Activated CD4-positive, alpha-beta T cell treated with anti-CD3 and anti-CD28 coated beads, Interleukin-2, amount 10 ng/mL, durations not matched to agents 24 days and 14 days (primary cell): ENCODE data around the gene CAPNS2. TPM values are rescaled to one million over a fixed set of nuclear protein-coding genes. Genes with fewer than 3 reads are reported as not detected.

Experiments
- DNase-seq: peaks from one replicate; pipeline ENCODE4 v3.0.0; 2022
- H3K27ac Mint-ChIP-seq: one replicate; pipeline ENCODE4 v1.8.0; 2022; ENCODE audit warnings: mild to moderate bottlenecking, mixed read lengths
- H3K27me3 Mint-ChIP-seq: one replicate; pipeline ENCODE4 v1.8.0; 2022; ENCODE audit warnings: mixed read lengths
- H3K36me3 Mint-ChIP-seq: one replicate; pipeline ENCODE4 v1.8.0; 2022; ENCODE audit warnings: low read depth, mild to moderate bottlenecking, mixed read lengths
- H3K4me1 Mint-ChIP-seq: one replicate; pipeline ENCODE4 v1.8.0; 2021; ENCODE audit warnings: mixed read lengths
- H3K4me3 Mint-ChIP-seq: one replicate; pipeline ENCODE4 v1.8.0; 2022; ENCODE audit warnings: mild to moderate bottlenecking, moderate library complexity, mixed read lengths
- H3K9me3 Mint-ChIP-seq: one replicate; pipeline ENCODE4 v1.8.0; 2021; ENCODE audit warnings: mixed read lengths
- intact Hi-C: fragments of 100-400 bp; cut with micrococcal nuclease; formaldehyde crosslinking; loops from one replicate; pipeline ENCODE4 v1.15.1; 2023
- total RNA-seq: library from RNA; stranded (reverse); gene quantifications from 2 replicates; pipeline ENCODE4 v1.2.3, GENCODE V29; 2022

Gene CAPNS2
- total RNA-seq, result not detected in 2 replicates

- Mint-ChIP-seq H3K9me3 (no peaks in the 10 kb centered on the region), H3K27ac (no peak within 1 kb of the TSS), H3K36me3 (no peaks in the 10 kb centered on the region), H3K4me1 (no peaks in the 10 kb centered on the region), H3K27me3 (no peaks in the 10 kb centered on the region), H3K4me3 (no peak within 1 kb of the TSS)
- no peak for DNase-seq
- intact Hi-C loops, result no loop called here
These were observed at the start of gene CAPNS2 for GRCh38 chr16:55566432-55567175. TSS of gene CAPNS2 (plus strand) at chr16:55566684. CDS start at chr16:55566757, 73 bp downstream.

GRCh38 chr16:55521792-55522191, 44.7 kb upstream of the CAPNS2 start:
- Mint-ChIP-seq H3K27ac (no peak overlapping the region), H3K4me3 (no peak overlapping the region), H3K27me3 (no peaks in the 10 kb centered on the region), H3K4me1 (no peaks in the 10 kb centered on the region), H3K36me3 (no peaks in the 10 kb centered on the region), H3K9me3 (peaks cover 8% of the 10 kb centered on the region)
- DNase-seq, result no peak
- intact Hi-C loops, result no loop called here

GRCh38 chr16:55526441-55526840, 40.0 kb upstream of the CAPNS2 start:
- Mint-ChIP-seq H3K4me1 (no peaks in the 10 kb centered on the region), H3K27me3 (peaks cover 3% of the 10 kb centered on the region), H3K36me3 (no peaks in the 10 kb centered on the region), H3K4me3 (no peak overlapping the region), H3K27ac (no peak overlapping the region), H3K9me3 (peaks cover 8% of the 10 kb centered on the region)
- intact Hi-C loops, result no loop called here
- no peak for DNase-seq

GRCh38 chr16:55527885-55528284, 38.6 kb upstream of the CAPNS2 start:
- H3K36me3 Mint-ChIP-seq, result no peaks in the 10 kb centered on the region

GRCh38 chr16:55529018-55529417, 37.5 kb upstream of the CAPNS2 start:
- no peak overlapping the region for H3K4me3 Mint-ChIP-seq
- no peak overlapping the region for H3K27ac Mint-ChIP-seq
- intact Hi-C loops, result no loop called here
- H3K27me3 Mint-ChIP-seq, result peaks cover 3% of the 10 kb centered on the region
- no peaks in the 10 kb centered on the region for H3K36me3 Mint-ChIP-seq
- no peaks in the 10 kb centered on the region for H3K4me1 Mint-ChIP-seq
- H3K9me3 Mint-ChIP-seq, result no peaks in the 10 kb centered on the region
- DNase-seq, result no peak

More at GRCh38 chr16:55527885-55528284, 38.6 kb upstream of the CAPNS2 start:
- H3K27me3 Mint-ChIP-seq, result peaks cover 3% of the 10 kb centered on the region
- no peaks in the 10 kb centered on the region for H3K9me3 Mint-ChIP-seq
- no peak for DNase-seq
- no peak overlapping the region for H3K27ac Mint-ChIP-seq
- no peaks in the 10 kb centered on the region for H3K4me1 Mint-ChIP-seq
- H3K4me3 Mint-ChIP-seq, result no peak overlapping the region
- intact Hi-C loops, result no loop called here

- Mint-ChIP-seq H3K27ac (no peak overlapping the region), H3K27me3 (peaks cover 3% of the 10 kb centered on the region), H3K9me3 (no peaks in the 10 kb centered on the region), H3K4me3 (no peak overlapping the region), H3K36me3 (no peaks in the 10 kb centered on the region), H3K4me1 (no peaks in the 10 kb centered on the region)
- no peak for DNase-seq
- intact Hi-C loops, result no loop called here
These were observed 36.1 kb upstream of the CAPNS2 start for GRCh38 chr16:55530316-55530856.

- Mint-ChIP-seq H3K4me1 (no peaks in the 10 kb centered on the region), H3K9me3 (no peaks in the 10 kb centered on the region), H3K36me3 (no peaks in the 10 kb centered on the region), H3K27ac (no peak overlapping the region), H3K27me3 (peaks cover 3% of the 10 kb centered on the region), H3K4me3 (no peak overlapping the region)
- DNase-seq, result no peak
- intact Hi-C loops, result no loop called here
These were observed 34.3 kb upstream of the CAPNS2 start for GRCh38 chr16:55532227-55532626.

- intact Hi-C loops, result no loop called here
- DNase-seq, result no peak
- Mint-ChIP-seq H3K36me3 (no peaks in the 10 kb centered on the region), H3K27me3 (peaks cover 2% of the 10 kb centered on the region), H3K4me1 (no peaks in the 10 kb centered on the region), H3K9me3 (no peaks in the 10 kb centered on the region), H3K27ac (no peak overlapping the region), H3K4me3 (no peak overlapping the region)
These were observed 31.7 kb upstream of the CAPNS2 start for GRCh38 chr16:55534756-55535155.

- Mint-ChIP-seq H3K4me1 (no peaks in the 10 kb centered on the region), H3K36me3 (no peaks in the 10 kb centered on the region), H3K4me3 (no peak overlapping the region), H3K9me3 (no peaks in the 10 kb centered on the region), H3K27ac (no peak overlapping the region), H3K27me3 (peaks cover 2% of the 10 kb centered on the region)
- intact Hi-C loops, result no loop called here
- DNase-seq, result no peak
These were observed 27.4 kb upstream of the CAPNS2 start for GRCh38 chr16:55539049-55539448.

GRCh38 chr16:55539488-55539887, 27.0 kb upstream of the CAPNS2 start:
- no peak overlapping the region for H3K4me3 Mint-ChIP-seq
- H3K27me3 Mint-ChIP-seq, result peaks cover 2% of the 10 kb centered on the region
- H3K27ac Mint-ChIP-seq, result no peak overlapping the region
- H3K9me3 Mint-ChIP-seq, result no peaks in the 10 kb centered on the region
- no peak for DNase-seq
- H3K36me3 Mint-ChIP-seq, result no peaks in the 10 kb centered on the region
- intact Hi-C loops, result no loop called here
- H3K4me1 Mint-ChIP-seq, result no peaks in the 10 kb centered on the region

GRCh38 chr16:55540221-55540620, 26.3 kb upstream of the CAPNS2 start:
- Mint-ChIP-seq H3K4me1 (no peaks in the 10 kb centered on the region), H3K9me3 (no peaks in the 10 kb centered on the region), H3K27ac (no peak overlapping the region), H3K4me3 (no peak overlapping the region), H3K36me3 (no peaks in the 10 kb centered on the region), H3K27me3 (peaks cover 2% of the 10 kb centered on the region)
- intact Hi-C loops, result no loop called here
- DNase-seq, result no peak

GRCh38 chr16:55542459-55543082, 23.9 kb upstream of the CAPNS2 start:
- H3K4me3 Mint-ChIP-seq, result no peak overlapping the region
- no peaks in the 10 kb centered on the region for H3K36me3 Mint-ChIP-seq
- intact Hi-C loops, result loop anchor here (1.0 kb wide), 1 partner anchor 77 kb away; no protein-coding TSS in a partner anchor

GRCh38 chr16:55543472-55543871, 23.0 kb upstream of the CAPNS2 start:
- Mint-ChIP-seq H3K27ac (no peak overlapping the region), H3K4me3 (no peak overlapping the region), H3K4me1 (no peaks in the 10 kb centered on the region), H3K9me3 (no peaks in the 10 kb centered on the region), H3K27me3 (no peaks in the 10 kb centered on the region), H3K36me3 (no peaks in the 10 kb centered on the region)
- DNase-seq, result no peak
- intact Hi-C loops, result loop anchor here (1.0 kb wide), 1 partner anchor 78 kb away; no protein-coding TSS in a partner anchor

More at GRCh38 chr16:55542459-55543082, 23.9 kb upstream of the CAPNS2 start:
- H3K4me1 Mint-ChIP-seq, result no peaks in the 10 kb centered on the region
- H3K27ac Mint-ChIP-seq, result no peak overlapping the region
- H3K27me3 Mint-ChIP-seq, result peaks cover 2% of the 10 kb centered on the region
- DNase-seq, result no peak
- no peaks in the 10 kb centered on the region for H3K9me3 Mint-ChIP-seq

GRCh38 chr16:55552621-55553020, 13.9 kb upstream of the CAPNS2 start:
- intact Hi-C loops, result no loop called here
- Mint-ChIP-seq H3K27me3 (peaks cover 4% of the 10 kb centered on the region), H3K4me1 (no peaks in the 10 kb centered on the region), H3K27ac (no peak overlapping the region), H3K36me3 (no peaks in the 10 kb centered on the region), H3K9me3 (no peaks in the 10 kb centered on the region), H3K4me3 (no peak overlapping the region)
- DNase-seq, result no peak
